ENCODE measurements around the gene MGRN1.

MGRN1 gene

GRCh38 chr16:4651827-4652226, 27.2 kb downstream of the MGRN1 start:
- DNase-seq = no peak

- no peak for DNase-seq
Observed at GRCh38 chr16:4652561-4652960, 27.9 kb downstream of the MGRN1 start.

GRCh38 chr16:4654011-4654963, 29.7 kb downstream of the MGRN1 start:
- no peak for DNase-seq

GRCh38 chr16:4654964-4655590, 30.5 kb downstream of the MGRN1 start:
- no peak for DNase-seq

GRCh38 chr16:4655801-4656200, 31.2 kb downstream of the MGRN1 start:
- DNase-seq = no peak

GRCh38 chr16:4656221-4656620, 31.6 kb downstream of the MGRN1 start:
- DNase-seq = no peak

- DNase-seq = no peak
Observed at GRCh38 chr16:4656695-4657686, 32.4 kb downstream of the MGRN1 start.

GRCh38 chr16:4659363-4660353, 35.0 kb downstream of the MGRN1 start:
- DNase-seq = no peak

GRCh38 chr16:4660454-4661007, 35.9 kb downstream of the MGRN1 start:
- peak in 33 of 51 donors; percentile 12 to 90 (median 54) for DNase-seq

- peak in 26 of 51 donors; percentile 10 to 73 (median 38) for DNase-seq
Observed at GRCh38 chr16:4661661-4662060, 37.0 kb downstream of the MGRN1 start.

GRCh38 chr16:4663465-4663776, 38.8 kb downstream of the MGRN1 start:
- DNase-seq = peak in 3 of 51 donors; percentile 47 to 50 (median 48)

GRCh38 chr16:4663777-4664465, 39.3 kb downstream of the MGRN1 start:
- DNase-seq = peak in 32 of 51 donors; percentile 11 to 60 (median 35)

GRCh38 chr16:4664538-4665418, 40.2 kb downstream of the MGRN1 start:
- DNase-seq = no peak

GRCh38 chr16:4666537-4667202, 42.0 kb downstream of the MGRN1 start:
- peak in 1 of 51 donors; percentile 11 for DNase-seq

- DNase-seq = peak in 1 of 51 donors; percentile 19
Observed at GRCh38 chr16:4667203-4667963, 42.8 kb downstream of the MGRN1 start.

- no peak for DNase-seq
Observed at GRCh38 chr16:4668313-4668960, 43.8 kb downstream of the MGRN1 start.
